ENCODE measurements around the gene DOC2A.
"Not testable (repeated sequence)": the region's sequence is repeated elsewhere in the genome, so short reads cannot be mapped to it uniquely, and the experiment has no call there.

DOC2A gene

DNA sequence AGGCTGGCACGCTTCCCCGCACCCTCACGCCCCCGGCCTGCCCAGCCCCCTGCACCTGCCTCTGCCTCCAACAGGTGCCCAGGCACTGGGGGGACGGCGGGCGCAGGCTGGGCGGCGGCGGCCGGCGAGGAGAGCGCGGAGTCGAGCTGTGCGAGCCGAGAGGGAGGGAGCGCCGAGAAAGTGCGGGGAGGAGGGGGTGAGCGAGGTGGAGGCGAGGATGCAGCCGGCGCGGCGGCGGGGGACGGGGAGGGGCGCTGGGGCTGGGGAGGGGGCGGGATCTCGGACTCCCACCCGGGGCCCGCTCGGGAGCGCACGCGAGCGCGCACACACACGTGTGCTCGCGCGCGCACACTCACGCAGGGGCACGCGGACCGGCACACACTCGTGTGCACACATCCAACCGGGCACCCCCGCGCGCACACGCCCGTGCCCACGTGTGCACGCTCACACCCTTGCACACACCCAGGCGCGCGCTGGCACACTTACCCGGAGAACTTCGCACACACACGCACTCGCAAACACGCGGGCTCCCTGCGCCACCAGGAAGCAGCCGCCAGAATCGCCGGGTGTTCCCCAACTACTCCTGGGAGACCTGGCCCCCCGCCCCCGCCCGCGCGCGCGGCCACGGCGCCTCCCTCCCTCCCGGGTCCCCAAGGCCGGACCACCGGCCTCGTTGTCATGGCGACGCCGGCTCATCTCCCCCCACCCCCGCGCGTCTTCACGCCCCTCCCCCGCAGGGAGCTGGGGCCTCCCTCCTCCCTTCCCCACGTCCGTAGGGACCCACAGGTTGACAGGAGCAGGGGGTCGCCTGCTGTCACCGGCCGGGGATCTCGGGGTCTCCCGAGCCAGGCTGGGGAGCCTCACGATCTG, at the start of gene DOC2A:
TSS of gene DOC2A (minus strand) at position 184 of the 870 bp plus-strand sequence. CDS start 805 bp downstream, outside the sequence.
- in situ Hi-C loops (cut with MboI; ENCODE audit: low pct_unique_long_range_greater_than_20kb, low sequenced_read_pairs), result loop anchor here (25.0 kb wide), 1 partner anchor 324 kb away; the partner anchor contains the start of gene QPRT
- no peak for DNase-seq

DNA sequence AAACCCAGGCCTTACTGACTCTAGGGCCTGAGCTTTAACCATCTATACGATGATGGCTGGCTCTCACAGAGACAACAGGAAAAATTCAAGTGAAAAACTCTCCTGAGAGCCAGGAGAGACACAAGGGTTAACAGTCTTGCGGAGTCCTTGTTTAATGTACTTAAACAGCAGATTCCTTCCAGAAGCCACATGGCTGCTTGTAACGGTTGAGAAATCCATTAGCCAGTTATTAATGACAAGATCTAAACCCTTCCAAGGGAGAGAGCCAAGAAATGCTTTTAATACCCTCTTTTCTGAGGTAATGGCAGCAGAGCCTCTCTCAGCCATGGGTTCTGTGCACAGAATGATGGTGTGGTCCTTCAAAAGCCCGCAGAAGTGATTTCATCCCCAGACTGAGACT, 49.5 kb upstream of the DOC2A start:
- DNase-seq, result no peak
- in situ Hi-C loops (cut with MboI; ENCODE audit: low pct_unique_long_range_greater_than_20kb, low sequenced_read_pairs), result no loop called here

DNA sequence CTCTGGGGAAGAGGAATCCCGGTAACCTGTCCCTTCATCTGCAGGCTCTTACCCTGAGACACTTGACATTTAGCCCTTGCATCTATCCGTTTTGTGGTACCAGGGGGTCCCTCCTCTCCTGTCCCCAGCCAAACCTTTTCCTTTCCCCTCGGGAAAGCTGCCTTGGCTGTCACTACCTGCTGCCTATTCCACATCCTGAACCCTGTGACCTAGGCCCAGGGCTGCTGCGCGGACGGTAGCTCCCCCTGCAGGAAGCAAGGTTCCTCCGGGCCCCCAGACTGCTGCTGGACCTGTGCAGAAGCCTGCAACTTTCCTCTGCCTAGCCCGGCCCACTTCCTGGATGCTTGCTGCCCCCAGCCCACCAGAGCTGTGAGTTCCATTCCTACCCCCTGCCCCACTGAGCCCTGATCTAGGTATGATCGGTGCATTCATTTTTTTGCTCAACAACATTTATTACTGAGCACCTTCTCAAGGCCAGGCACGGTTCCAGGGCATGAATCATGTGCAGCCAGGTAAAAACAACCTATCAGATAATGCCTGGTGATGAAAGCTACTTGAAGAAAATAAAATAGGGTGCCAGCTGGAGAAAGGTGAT, 44.2 kb upstream of the DOC2A start:
- in situ Hi-C loops (cut with MboI; ENCODE audit: low pct_unique_long_range_greater_than_20kb, low sequenced_read_pairs), result no loop called here
- peak; percentile 70 for DNase-seq

DNA sequence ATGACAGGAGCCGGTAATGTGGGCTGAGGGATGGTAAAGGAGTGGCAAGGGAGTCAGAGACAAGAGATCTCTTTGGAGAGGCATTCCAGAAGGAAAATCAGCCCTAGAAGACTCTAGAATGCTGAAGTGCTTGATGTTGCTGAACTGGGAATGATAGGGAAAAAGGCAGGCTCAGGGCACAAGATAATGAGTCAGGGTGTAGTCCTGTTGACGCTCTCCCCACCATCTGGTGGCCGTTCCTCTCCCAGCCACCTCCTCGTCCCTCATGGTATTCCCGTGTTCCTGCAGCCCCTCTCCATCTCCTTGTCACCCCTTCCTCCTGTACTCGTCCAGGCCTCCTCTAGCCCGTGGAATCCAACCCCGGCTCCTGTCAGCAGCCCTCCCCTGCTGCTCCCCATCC, 43.6 kb upstream of the DOC2A start:
- in situ Hi-C loops (cut with MboI; ENCODE audit: low pct_unique_long_range_greater_than_20kb, low sequenced_read_pairs), result no loop called here
- DNase-seq, result no peak

DNA sequence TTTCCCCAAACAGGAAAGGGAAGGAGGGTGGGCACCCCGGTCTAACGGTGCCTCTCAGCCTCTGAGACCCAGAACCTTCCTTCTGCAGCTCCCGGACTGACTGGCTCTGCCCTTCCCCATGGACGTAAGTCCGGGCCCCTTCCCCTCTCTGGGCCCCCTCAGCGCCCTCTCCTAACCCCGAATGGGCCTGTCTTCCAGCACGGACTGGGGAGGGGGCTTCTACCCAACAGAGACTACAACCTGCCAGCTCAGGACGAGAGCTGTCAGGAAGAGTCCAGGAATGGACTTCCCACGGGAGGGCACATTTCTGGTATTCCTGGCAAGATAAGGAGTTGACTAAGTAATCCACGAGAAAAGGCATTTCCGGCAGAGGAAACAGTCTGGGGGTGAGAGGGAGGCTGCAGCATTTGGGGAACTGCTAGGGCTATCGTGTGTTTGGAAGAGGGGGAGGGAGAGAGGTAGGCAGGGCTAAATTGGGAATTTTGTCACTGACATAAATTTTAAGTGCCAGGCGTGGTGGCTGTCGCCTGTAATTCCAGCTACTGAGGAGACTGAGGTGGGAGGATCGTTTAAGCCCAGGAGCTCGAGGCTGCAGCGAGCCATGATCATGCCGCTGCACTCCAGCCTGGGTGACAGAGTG, 42.7 kb upstream of the DOC2A start:
- DNase-seq, result peak; percentile 68
- in situ Hi-C loops (cut with MboI; ENCODE audit: low pct_unique_long_range_greater_than_20kb, low sequenced_read_pairs), result no loop called here

- peak; percentile 95 for DNase-seq
- in situ Hi-C loops (cut with MboI; ENCODE audit: low pct_unique_long_range_greater_than_20kb, low sequenced_read_pairs), result no loop called here
Measured at GRCh38 chr16:30052671-30053372, 42.0 kb upstream of the DOC2A start.

GRCh38 chr16:30051518-30051917, 40.7 kb upstream of the DOC2A start:
- DNase-seq, result no peak
- in situ Hi-C loops (cut with MboI; ENCODE audit: low pct_unique_long_range_greater_than_20kb, low sequenced_read_pairs), result no loop called here

DNA sequence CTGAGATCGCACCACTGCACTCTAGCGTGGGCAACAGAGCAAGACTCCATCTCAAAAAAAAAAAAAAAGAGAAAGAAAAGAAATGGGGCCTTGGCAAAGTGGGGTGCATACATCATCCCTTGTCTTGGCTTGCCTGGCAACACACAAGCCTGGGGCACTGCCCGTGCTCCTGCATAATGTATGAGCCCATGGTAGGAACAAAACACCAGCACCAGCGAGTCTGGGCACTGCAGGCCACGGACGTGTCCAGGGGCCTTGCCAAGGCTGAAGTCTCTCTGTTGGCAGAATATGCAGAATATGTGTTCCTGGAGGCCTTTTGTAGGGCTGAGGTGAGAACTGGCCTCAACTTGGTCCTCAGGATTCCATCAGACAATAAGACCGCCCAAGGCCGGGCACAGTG, 39.0 kb upstream of the DOC2A start:
- in situ Hi-C loops (cut with MboI; ENCODE audit: low pct_unique_long_range_greater_than_20kb, low sequenced_read_pairs), result no loop called here
- no peak for DNase-seq

DNA sequence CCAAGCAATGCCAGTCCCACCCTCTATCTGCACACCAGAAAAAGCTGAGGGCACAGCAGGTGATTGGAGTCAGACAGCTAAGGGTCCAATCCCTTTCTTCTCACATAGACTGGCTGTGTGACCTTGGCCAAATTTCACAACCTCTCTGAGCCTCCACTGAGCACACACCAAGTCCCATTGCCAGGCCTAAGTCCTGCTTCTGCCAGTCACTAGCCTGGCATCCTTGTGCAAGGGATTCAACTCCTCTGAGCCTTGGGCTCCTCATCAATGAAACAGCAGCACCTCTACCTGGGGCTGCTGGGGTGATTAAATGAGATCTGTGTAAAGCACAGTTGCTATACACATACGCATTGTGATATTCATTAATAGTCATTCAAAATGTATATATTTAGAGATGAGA, 35.8 kb upstream of the DOC2A start:
- DNase-seq, result no peak
- in situ Hi-C loops (cut with MboI; ENCODE audit: low pct_unique_long_range_greater_than_20kb, low sequenced_read_pairs), result no loop called here

DNA sequence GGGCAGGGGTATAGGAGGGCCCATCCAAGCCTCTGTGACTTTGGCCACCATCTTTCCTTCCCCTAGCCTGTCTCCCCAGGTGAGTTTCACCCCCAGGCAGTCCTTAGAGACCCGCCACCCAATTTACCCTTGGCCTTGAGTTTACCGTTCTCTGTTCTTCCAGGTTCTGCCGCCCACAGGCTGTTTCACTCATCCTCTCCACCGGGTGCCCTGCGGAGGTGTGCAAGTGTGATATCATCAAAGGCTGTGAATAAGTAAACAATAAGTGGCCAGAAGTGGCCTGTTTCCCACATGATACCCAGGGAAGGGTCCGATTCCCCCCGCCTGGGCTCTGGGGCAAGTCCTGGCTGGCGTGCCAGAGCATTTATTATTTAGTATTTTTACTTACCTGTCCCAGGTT, 35.4 kb upstream of the DOC2A start:
- in situ Hi-C loops (cut with MboI; ENCODE audit: low pct_unique_long_range_greater_than_20kb, low sequenced_read_pairs), result no loop called here
- DNase-seq, result no peak

- DNase-seq, result peak; percentile 21
- in situ Hi-C loops (cut with MboI; ENCODE audit: low pct_unique_long_range_greater_than_20kb, low sequenced_read_pairs), result no loop called here
Measured at GRCh38 chr16:30041841-30042240, 31.0 kb upstream of the DOC2A start.

- DNase-seq; in situ Hi-C loops (cut with MboI; ENCODE audit: low pct_unique_long_range_greater_than_20kb, low sequenced_read_pairs): not testable (repeated sequence)
Measured at GRCh38 chr16:30040690-30041089, 29.9 kb upstream of the DOC2A start.

DNA sequence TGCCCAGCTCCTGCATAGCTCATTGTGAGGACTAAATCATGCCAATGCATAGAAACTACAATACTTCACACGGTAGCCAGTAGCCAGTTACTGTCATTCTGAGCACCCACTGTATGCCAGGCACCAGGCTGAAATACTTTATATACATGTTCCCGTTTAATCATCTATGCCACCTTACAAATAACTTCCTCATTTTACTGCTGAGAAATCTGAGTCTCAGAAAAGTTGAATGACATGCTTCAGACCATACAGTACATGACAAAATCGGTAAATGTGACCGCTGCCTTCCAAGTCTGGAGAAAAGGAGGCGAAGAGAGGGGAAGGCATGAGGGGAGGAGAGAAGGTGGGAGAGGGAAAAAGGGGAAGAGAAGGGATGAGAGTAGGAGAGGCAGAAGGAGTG, 29.4 kb upstream of the DOC2A start:
- in situ Hi-C loops (cut with MboI; ENCODE audit: low pct_unique_long_range_greater_than_20kb, low sequenced_read_pairs), result no loop called here
- DNase-seq, result peak; percentile 52

DNA sequence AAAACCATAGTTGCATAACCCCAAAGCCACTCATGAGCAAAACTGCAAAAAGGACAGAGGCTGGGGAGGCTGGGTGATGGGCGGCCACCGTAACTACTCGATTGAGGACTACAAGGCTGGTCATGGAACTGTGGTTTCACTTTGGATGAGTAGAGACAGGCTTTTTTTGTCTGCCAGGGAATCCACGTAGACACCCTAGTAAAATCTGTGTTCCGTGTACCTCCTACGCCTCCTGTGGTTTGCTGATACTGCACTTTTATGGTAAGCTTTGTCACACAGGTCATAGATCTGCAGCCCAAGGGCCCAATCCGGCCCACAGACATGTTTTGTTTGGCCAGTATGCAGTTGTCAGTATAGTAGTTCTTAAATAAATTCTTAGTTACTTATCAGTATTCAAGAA, 22.4 kb upstream of the DOC2A start:
- DNase-seq, result no peak
- in situ Hi-C loops (cut with MboI; ENCODE audit: low pct_unique_long_range_greater_than_20kb, low sequenced_read_pairs), result no loop called here

- in situ Hi-C loops (cut with MboI; ENCODE audit: low pct_unique_long_range_greater_than_20kb, low sequenced_read_pairs), result no loop called here
- peak; percentile 86 for DNase-seq
Measured at GRCh38 chr16:30032083-30032819, 21.4 kb upstream of the DOC2A start.

DNA sequence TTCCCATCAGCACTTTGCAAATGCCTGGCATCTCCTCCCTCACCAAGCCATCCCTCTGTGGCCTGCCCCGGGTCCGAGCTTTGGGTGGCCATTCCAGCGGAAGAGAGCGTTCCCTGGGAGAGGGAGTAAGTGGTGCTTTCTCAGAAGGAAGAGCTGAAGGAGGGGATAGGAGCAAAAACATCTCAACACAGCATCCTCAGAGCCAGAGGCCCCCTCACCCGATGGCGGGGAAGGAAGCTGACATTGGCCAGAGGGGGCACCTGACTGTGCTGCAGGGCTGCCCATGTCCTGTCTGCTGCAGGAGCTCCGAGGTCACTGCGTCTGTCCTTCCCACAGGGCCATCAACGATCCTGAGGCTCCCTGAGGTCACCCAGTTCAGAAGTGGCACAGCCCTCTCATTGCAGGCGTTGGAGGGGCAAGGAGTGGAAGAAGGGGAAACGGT, 20.7 kb upstream of the DOC2A start:
- DNase-seq, result no peak
- in situ Hi-C loops (cut with MboI; ENCODE audit: low pct_unique_long_range_greater_than_20kb, low sequenced_read_pairs), result no loop called here

DNA sequence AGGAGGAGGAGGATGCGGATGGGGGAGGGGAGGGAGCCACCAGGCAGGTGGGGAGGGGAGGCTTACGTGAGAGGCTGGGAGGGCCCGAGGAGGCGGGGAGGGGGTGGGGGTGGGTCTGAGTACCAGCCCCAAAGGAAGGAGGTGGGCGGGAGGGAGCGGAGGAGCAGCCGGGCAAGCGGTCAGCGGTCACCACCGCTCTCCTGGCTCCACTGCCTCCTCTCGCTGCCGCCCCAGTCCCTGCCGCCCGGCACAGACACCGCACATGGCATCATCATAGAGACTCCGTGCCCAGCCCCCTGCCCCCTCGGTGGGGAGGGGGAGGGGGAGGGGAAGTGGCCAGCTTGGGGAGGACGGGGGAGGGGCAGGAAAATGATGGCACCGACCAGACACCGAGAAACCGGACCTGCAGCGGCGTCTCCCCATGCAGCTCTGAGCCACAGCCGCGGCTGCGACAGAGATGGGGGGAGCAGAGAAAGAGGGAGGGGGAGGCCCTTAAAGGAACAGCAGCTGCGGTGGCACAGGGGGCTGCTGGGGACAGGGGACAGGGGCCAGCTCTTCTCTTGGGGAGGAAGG, 20.1 kb upstream of the DOC2A start, which contains the start of gene TLCD3B:
TSS of gene TLCD3B (minus strand) at position 431 of the 573 bp plus-strand sequence. CDS start 744 bp downstream, outside the sequence.
- no peak for DNase-seq
- in situ Hi-C loops (cut with MboI; ENCODE audit: low pct_unique_long_range_greater_than_20kb, low sequenced_read_pairs), result no loop called here

DNA sequence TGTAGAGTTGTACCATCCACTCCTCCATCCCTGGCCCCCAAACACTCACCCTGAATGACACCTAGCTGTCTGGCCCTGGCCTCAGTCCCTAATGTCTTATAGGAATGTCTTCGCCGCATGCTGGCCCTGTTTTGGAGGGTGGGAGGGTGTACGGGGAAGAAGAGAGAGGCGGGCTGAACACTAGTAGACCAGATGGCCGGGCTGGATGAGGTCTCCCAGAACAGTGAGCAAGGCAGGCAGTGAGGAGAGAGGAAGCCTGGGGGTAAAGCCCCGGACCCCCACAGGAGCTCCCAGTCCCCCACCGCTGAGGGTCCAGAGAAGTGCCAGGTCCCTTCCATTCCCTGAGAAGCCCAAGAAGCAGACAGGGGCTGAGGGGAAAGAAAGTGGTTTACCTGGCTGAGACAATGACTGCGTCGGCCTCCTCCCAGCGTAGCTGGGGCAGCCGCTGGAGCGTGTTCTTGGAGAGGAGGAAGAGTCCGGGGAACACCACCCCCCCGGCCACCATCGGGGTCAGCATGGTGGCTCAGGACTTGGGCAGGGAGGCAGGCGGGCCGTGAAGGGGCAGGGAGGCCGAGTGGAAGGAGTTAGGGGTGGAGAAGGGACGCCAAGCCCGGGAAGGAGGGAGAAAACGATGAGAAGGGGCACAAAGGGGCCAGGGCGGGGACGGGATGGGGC, 19.3 kb upstream of the DOC2A start:
- in situ Hi-C loops (cut with MboI; ENCODE audit: low pct_unique_long_range_greater_than_20kb, low sequenced_read_pairs), result no loop called here
- DNase-seq, result no peak
